ENCODE data around the gene DEGS1.

DNA sequence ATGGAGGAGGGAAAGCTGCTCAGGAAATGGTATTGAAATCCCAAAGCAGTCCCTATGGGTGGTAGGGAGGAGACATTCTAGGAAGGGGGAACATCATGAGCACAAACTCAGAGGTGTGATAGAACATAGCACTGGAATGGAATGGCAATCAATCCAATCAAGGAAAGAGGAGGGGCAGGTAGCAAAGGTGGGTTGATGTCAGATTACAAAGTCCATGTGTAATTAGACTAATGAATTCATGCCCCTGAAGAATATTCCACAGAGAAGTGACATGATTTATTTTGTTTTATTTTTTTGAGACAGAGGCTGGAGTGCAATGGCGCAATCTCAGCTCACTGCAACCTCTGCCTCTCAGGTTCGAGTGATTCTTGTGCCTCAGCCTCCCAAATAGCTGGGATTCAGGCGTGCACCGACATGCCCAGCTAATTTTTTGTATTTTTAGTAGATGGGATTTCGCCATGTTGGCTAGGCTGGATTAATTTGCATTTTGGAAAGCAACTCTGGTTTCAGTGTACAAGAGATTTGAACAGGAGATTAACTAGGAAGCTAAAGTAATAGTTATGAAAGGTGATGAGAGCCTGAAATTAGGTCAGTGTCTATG is 36.1 kb downstream of the DEGS1 start:
- TF ChIP-seq, protein P1, sequence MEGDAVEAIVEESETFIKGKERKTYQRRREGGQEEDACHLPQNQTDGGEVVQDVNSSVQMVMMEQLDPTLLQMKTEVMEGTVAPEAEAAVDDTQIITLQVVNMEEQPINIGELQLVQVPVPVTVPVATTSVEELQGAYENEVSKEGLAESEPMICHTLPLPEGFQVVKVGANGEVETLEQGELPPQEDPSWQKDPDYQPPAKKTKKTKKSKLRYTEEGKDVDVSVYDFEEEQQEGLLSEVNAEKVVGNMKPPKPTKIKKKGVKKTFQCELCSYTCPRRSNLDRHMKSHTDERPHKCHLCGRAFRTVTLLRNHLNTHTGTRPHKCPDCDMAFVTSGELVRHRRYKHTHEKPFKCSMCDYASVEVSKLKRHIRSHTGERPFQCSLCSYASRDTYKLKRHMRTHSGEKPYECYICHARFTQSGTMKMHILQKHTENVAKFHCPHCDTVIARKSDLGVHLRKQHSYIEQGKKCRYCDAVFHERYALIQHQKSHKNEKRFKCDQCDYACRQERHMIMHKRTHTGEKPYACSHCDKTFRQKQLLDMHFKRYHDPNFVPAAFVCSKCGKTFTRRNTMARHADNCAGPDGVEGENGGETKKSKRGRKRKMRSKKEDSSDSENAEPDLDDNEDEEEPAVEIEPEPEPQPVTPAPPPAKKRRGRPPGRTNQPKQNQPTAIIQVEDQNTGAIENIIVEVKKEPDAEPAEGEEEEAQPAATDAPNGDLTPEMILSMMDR (IDR thresholded peaks at IDR 0.05 in 8 of 11, conservative IDR thresholded peaks at IDR 0.05 in 3 of 11): no peak
- TF ChIP-seq POLR2A (IDR thresholded peaks at IDR 0.05): no peak
- TF ChIP-seq POLR2AphosphoS5 (IDR thresholded peaks at IDR 0.05): no peak

Measured in spleen (tissue), 7 donors.